GM19455 (cell line): ENCODE results near the gene ELOVL2.
A peak's percentile ranks its signal among the peaks of the same experiment; 100 is the strongest.
"Not testable (repeated sequence)": the region's sequence is repeated elsewhere in the genome, so short reads cannot be mapped to it uniquely, and the experiment has no call there.

Source experiments
- ATAC-seq: cut with Tn5 transposase; IDR thresholded peaks from one replicate; pipeline ENCODE4 v1.9.1; 2021; ENCODE audit not compliant: unreplicated experiment

The ELOVL2 gene, protein sequence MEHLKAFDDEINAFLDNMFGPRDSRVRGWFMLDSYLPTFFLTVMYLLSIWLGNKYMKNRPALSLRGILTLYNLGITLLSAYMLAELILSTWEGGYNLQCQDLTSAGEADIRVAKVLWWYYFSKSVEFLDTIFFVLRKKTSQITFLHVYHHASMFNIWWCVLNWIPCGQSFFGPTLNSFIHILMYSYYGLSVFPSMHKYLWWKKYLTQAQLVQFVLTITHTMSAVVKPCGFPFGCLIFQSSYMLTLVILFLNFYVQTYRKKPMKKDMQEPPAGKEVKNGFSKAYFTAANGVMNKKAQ

DNA sequence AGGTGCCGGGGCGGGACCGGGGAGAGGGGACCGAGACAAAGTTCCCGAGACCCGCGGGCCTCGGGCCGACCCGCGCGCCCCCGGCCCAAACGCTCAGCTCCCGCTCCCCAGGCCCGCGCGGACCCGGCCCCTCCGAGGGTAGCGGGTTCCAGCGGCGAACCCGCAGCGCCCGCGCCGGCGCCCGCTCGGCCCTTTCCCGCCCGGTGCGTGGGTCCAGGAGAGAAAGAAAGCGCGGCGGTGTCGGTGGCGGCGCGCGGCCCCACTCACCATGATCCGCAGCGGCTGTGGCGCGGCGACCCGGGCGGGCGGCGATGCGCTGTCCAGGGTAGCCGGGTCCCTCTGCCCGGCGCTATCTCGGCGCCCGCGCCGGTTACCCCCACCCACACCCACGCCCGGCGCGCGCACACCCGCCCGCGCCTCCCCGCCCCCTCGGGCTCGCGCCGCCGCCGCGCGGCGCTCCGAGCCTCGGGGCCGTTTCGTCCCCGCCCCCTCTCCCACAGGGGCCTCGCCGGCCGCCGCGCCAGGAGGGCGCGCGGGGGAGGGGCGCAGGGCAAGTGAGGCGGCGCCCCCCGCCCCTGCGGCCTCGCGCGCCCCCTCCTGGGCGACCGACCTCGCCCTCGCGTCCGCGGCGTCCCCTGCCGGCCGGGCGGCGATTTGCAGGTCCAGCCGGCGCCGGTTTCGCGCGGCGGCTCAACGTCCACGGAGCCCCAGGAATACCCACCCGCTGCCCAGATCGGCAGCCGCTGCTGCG is at the start of gene ELOVL2:
TSS of gene ELOVL2 (minus strand) at position 345 of the 751 bp plus-strand sequence. CDS start at position 270, 75 bp downstream.
- ATAC-seq: no peak

DNA sequence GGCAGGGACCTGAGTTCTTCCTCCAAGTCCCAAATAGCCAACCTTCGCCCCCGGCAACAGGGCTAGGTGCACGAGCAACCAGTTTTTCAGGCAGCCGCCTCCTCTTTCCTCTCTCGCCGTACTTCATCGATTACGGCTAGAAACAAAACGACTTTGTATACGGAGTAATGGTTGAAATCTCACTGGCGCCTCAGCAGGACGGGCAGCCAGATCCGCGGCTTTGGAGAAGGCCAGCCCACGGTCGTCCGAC is 49.2 kb upstream of the ELOVL2 start:
- ATAC-seq: peak; percentile 33

DNA sequence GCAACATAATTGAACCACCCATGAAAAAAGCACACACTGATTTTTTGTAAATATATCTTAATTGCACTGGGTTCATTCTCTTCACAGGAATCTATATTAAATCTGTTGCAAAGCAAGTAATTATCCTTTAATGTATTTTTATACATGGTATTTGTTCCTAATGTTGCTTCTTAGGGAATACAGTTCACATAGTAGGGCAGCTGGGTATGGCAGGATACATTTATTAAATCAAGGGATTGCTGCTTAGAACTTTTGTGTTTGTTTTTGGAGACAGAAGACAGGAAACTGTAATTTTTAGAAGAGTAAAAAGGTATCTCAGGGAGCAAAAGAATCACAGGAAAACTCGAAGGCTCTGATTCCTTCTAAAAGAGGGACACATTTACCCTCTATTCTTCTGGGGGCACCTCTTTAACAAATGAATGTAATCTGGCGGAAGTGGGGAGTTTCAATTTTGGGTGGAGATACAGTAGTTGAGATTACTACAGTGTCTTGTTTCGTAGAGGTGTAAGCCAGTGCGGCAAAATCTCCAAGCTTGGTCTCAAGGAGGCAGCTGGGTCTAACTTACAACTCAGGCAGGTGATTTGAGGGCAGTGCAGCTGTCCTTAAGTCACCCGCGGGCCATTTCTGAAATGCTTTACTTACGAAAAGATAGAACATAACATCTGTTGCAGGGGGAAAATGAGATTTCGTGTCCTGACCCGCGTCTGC is 48.7 kb upstream of the ELOVL2 start:
- peak; percentile 45 for ATAC-seq

DNA sequence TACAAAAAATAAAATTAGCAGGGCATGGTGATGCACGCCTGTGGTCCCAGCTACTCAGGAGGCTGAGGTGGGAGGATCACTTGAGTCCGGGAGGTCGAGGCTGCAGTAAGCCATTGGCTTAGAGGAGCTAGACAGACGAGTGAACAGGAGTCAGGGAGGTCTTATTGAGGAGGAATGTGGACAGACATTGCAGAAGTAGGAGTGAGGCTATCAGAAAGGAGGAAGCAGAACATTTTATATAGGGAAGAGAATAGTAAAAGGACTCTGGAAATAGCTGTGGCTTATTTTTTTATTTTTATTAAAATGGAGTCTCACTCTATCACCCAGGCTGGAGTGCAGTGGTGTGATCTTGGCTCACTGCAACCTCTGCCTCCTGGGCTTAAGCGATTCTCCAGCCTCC is 47.0 kb upstream of the ELOVL2 start:
- ATAC-seq: not testable (repeated sequence)

DNA sequence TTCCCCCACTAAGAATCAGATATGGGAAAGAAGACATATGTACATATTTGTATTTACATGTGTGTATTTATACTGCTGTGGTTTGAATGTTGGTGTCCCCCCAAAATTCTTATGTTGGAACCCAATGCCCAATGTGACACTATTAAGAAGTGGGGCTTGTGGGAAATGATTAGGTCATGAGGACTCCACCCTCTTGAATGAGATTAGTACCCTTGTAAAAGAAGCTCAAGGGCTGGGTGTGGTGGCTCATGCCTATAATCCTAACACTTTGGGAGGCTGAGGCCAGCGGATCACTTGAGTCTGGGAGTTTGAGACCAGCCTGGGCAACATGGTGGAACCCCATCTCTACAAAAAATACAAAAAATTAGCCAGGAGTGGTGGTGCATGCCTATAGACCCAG is 45.6 kb upstream of the ELOVL2 start:
- no peak for ATAC-seq

DNA sequence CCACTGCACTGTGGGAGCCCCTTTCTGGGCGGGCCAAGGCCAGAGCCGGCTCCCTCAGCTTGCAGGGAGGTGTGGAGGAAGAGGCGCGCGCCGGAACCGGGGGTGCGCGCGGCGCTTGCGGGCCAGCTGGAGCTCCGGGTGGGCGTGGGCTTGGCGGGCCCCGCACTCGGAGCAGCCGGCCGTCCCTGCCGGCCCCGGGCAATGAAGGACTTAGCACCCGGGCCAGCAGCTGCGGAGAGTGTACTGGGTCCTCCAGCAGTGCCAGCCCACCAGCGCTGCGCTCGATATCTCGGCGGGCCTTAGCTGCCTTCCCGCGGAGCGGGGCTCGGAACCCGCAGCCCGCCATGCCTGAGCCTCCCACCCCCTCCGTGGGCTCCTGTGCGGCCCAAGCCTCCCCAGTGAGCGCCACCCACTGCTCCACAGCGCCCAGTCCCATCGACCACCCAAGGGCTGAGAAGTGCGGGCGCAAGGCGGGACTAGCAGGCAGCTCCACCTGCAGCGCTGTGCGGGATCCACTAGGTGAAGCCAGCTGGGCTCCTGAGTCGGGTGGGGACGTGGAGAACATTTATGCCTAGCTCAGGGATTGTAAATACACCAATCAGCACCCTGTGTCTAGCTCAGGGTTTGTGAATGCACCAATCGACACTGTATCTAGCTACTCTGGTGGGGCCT is 43.2 kb upstream of the ELOVL2 start:
- not testable (repeated sequence) for ATAC-seq

DNA sequence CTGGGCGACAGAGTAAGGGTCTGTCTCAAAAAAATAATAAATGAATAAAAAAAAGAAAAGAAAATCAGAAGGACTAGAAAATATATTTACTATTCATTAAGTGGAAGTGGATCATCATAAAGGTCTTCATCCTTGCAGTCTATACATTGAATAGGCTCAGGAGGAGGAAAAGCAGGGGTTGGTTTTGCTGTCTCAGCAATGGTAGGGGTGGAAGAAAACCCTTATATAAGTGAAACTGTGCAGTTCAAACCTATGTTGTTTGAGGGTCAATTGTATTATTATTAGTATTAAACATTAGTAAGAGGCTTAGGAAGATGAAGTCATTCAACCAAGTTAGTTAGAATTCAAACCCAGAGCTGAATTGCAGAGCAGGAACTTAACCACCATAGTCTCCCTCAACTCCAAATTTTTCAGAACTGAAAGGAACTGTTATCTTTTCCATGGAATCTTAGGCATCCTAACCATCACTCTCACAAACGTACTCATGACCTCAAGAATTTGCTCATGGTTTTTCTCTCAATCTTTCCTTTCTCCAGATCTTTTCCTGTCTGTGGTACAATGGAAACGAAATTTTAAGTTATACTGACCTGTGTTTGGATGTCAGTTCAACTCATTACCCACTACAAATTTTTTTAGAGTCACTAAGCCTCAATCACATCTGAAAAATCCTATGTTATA is 41.8 kb upstream of the ELOVL2 start:
- no peak for ATAC-seq

DNA sequence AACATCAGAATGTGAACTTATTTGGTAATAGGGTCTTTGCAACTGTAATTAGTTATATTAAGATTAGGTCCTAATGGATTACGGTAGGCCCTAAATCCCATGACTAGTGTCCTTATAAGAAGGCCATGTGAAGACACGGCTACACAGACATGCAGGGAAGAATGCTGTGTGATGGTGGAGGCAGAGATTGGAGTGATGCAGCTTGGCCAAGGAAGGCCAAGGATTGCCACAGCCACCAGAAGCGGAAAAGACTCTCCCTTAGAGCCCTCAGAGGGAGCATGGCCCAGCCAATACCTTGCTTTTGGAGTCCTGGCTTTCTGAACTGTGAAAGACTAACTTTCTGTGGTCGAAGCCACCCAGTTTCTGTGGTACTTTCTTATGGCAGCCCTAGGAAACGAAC is 39.9 kb upstream of the ELOVL2 start:
- ATAC-seq: no peak

DNA sequence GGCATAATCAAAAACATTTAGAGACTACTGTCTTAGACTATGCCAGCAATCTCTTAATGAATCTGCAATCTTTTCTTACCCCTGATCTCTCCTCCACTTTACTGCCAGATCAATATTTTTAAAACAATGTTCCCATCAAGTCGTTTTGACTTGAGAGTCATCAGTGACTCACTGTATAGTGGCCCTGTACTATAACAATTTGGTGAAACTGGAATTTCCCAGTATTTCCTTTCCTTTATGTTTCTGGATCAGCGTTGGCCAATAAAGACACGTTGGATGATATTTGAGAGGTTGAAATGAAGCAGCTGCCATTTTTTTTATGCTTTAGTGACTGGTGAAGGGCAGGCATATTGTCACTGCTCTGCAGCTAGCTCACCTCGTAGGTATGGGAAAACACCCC is 39.4 kb upstream of the ELOVL2 start:
- no peak for ATAC-seq

DNA sequence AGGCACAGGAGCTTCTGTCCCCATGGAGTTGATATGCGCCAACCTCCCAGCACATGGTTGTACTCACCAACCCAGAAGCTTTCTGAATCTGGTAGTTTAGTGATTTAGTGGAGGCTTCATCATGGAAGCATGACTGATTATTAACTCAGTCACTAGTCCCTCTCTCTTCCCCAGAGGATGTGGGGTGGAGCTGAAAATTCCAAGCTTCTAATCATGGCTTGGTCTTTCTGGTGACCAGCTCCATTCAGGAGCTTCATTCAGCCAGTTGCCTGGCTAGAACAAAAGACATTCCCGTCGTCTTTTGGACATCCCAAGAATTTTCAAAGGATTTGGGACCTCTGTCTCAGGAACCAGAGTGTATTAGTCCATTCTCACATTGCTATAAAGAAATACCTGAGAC is 36.2 kb upstream of the ELOVL2 start:
- ATAC-seq: no peak

DNA sequence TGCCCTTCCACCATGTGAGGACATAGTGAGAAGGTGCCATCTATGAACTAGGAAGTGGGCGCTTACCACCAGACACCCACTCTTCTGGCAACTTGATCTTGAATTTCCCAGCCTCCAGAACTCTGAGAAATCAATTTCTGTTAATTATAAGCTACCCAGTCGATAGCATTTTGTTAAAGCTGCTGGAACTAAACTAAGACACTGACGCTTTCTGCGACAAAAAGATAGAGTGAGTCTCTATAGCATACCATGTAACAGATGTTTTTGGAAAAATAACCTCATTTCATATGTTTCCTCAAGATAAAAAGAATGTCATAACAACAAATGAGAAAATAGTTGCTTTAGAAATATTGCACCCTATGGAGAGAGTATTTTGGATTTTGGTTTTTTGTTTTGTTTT is 34.2 kb upstream of the ELOVL2 start:
- no peak for ATAC-seq

DNA sequence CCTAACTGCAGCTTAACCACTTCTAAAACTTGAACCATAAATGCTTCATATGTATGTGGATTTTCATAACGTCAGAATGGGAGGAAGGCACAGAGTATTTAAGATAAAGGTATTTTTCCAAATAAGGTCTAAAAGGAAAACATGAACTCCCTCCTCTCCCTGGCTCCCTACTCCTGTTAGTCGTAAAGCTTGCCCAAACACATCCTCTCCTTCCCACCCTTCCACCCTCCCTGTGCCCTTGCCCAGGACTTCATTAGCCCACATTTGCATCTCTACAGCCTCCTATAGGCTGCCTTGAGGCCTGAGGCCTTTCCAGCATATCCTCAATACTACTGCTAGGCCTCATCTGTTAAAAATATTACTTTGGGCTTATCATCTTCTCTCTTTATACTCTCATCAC is 32.4 kb upstream of the ELOVL2 start:
- no peak for ATAC-seq

DNA sequence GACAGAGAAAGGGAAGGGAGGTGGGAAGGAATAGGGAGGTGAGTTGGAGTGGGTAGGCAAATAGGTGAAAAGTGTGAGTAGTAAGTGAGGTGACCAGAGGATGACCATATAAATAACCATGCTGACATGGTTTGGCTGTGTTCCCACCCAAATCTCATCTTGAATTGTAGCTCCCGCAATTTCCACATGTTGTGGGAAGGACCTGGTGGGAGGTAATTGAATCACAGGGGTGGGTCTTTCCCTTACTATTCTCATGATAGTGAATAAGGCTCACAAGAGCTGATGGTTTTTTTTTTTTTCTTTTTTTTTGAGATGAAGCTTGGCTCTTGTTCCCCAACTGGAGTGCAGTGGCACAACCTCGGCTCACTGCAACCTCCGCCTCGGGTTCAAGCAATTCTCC is 28.0 kb upstream of the ELOVL2 start:
- no peak for ATAC-seq

DNA sequence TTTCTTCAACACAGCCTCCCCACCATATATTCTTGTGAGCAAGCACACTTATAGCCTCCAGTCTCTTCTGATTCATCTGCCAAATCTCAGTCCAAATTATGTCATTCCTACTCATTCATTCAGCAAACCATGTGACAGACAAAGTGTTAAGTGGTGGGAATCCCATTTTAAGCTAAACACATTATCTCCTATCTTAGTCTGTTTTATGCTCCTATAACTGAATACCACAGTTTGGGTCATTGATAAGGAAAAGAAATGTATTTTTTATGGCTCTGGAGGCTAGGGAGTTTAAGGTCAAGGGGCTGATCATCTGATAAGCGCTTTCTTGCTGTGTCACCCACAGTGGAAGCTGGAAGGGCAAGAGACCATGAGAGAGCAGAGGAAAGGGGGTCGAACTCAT is 25.7 kb upstream of the ELOVL2 start:
- ATAC-seq: no peak

DNA sequence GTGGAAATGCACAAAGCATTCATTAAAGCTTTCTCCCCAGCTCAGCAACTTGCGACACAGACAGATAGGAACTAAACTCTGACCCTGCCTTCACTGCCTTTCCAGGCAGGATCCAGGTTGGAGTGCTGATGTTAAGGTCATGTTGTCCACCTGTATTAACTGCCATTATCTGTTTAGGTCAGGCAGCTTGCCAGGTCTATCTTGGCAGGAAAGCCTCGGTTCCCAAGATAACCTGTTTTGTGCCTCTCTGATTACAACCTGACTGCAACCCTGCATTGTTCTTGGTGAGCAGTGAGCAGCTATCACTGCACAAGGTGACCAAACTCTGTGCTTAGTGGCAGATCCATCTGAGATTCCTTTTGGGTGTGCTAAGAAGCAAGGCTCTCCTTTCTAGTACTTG is 23.2 kb upstream of the ELOVL2 start:
- ATAC-seq: no peak

DNA sequence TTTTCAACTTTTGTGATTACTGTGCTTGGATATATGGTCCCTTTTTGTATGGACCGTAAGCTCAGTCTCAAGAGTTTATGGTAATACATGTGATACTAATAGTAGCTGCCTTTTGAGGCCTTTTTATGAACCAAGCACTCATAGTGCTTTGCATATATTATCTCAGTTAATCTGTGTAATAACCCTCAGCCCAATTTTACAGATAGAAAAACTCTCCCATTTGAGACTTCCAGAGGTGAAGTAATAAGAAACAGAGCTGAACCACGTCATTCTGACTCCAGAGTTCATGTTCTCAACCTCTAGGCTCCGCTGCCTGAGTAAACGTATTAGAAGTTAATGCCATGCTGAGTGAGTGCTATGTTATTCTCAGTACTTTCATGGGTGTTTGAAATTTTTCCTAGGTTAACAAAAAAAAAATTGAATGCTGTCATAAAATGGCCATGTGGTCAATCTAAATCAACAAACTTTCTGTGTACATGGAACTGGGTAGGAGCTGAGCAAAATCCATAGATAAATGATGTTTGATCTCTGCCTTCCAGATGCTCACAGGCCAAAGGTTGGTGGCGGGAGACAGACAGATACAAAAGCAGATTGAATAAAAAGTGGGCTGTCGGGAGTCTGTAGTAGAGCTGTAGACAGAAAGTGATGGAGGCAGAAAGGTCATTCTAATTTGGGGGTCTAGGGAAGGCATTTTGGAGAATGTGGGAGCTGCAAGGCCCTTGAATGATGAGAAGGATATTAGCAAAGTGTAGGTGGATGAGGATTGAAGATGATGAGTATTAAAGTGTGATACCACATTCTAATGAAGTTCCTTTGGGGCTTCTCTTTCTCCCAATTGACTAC is 22.6 kb upstream of the ELOVL2 start:
- no peak for ATAC-seq

DNA sequence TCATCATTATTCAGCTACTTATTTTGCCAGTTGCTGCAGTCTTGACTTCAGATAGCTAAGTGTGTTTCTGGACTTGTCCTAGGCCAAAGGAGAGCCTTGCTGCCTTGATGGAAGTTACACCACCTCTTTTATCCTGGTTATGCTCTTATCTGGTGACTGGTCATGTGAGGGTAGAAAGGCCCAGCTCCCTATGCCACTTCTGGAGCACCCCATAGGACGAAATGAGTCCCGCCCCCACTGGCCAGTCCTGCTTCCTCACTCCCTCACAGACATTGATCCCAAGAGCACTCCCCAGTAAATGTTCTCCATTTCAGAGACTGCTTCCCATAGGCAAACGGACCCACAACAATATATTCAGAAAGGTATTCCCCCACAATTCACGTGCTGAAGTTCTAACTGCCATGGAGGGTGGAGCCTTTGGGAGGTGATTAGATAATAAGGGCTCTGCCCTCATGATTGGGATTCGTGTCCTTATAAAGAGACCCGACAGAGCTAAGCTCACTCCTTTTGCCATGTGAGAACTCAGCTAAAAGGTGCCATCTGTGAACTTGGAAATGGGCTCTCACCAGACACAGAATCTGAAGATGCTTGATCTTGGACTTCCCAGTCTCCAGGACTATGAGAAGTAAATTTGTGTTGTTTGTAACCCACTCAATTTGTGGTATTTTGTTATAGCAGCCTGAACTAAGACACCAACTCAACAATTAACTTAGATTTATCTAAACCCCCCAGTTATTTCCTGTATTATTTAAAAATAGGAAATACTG is 21.5 kb upstream of the ELOVL2 start:
- no peak for ATAC-seq

DNA sequence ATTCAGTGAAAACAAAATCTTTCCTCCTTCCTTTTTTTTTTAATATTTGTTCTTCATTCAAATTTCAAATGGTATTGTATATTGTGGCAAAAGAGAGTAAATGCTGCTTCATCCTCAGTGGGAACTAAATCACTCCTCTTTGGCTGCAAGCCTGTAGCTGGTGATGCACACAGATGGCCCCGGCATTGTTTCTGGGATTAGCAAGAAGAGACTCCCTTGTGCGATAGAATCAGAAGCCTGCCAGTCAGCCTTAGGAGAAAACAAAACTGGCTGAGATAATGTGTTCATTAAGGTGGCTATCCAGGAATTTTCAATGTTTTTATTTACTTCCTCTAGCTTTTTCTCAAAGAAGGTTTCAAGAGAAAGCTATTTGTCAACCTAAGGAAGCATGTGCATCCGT is 20.7 kb upstream of the ELOVL2 start:
- ATAC-seq: no peak

DNA sequence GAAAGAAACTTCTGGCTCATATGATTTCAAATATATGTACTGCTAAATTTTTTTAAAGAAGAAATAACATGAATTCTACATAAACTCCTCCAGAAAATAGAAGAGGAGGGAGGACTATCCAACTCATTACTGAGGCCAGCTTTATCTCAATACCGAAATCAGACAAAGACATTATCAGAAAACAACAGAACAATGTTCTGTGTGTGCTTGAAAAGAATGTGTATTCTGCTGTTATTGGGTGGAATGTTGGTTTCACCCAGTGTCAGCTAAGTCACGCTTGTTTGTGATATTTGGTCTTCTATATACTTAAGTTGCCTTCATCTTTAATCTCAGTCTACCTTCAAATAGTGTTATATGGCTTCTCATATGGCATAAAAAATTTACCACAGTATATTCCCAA is 18.6 kb upstream of the ELOVL2 start:
- no peak for ATAC-seq

DNA sequence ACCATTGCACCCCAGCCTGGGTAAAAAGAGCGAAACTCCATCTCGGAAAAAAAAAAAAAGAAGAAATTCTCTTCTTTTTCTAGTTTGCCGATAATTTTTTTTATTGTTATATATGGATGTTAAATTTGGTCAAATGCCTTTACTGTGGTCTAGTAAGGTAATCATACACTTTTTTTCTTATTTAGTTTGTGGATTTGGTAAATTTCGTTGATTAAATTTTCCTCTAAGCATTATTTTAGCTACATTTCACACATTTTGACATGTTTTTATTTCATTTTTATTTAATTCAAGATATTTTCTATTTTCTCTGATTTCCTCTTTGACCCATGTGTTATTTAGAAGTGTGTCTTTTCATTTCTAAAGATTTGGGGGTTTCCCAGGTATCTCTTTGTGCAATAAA is 18.0 kb upstream of the ELOVL2 start:
- no peak for ATAC-seq
